Body of pancreas (tissue), 4 donors: ENCODE results near the gene AURKAIP1.

Experiments used
- POLR2A ChIP-seq, 3 donors: fragments of 450-650 bp; IDR thresholded peaks; one replicate each; pipeline ENCODE4 v1.6.1; 2016; ENCODE audit warnings: antibody characterized with exemption in 3 of 3, mild to moderate bottlenecking in 2 of 3
- TF ChIP-seq, protein P1 (sequence below), 7 experiments: fragments of 450-650 bp in 4 of 7; fragments of 200-600 bp in 3 of 7; sonication (generic) in 3 of 7; IDR thresholded peaks; one replicate each; pipeline ENCODE4 v1.5.1; 2016 to 2019; ENCODE audit warnings: antibody characterized with exemption in 7 of 7

DNA sequence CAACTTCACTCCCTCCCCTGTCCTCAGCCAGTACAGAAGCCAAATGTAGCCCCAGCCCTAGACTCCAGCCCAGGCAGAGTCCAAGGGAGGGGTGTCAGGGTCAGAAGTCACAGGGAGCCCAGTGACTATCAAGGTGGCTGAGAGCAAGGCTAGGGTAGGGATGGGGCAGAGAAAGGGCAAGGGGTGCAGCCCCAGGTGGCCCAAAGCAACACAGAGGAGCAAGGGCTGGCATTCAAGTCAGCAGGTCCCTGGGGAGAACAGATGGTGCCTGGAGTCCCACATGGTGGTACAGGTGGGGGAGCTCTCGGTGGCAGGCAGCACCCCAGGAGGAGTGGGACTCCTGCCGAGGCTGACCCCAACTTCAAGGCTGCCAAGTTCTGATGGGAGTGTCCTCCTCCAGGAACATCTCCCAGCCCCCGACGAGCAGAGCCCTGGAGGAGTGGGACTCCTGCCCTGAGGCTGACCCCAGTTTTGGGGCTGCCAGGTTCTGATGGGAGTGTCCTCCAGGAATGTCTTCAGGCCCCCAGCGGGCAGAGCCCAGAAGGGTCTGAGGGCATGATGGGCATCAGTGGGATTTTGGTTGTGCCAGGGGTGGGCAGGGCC, 22.1 kb downstream of the AURKAIP1 start:
- TF ChIP-seq POLR2A (IDR thresholded peaks at IDR 0.05): no peak
- TF ChIP-seq, protein P1, sequence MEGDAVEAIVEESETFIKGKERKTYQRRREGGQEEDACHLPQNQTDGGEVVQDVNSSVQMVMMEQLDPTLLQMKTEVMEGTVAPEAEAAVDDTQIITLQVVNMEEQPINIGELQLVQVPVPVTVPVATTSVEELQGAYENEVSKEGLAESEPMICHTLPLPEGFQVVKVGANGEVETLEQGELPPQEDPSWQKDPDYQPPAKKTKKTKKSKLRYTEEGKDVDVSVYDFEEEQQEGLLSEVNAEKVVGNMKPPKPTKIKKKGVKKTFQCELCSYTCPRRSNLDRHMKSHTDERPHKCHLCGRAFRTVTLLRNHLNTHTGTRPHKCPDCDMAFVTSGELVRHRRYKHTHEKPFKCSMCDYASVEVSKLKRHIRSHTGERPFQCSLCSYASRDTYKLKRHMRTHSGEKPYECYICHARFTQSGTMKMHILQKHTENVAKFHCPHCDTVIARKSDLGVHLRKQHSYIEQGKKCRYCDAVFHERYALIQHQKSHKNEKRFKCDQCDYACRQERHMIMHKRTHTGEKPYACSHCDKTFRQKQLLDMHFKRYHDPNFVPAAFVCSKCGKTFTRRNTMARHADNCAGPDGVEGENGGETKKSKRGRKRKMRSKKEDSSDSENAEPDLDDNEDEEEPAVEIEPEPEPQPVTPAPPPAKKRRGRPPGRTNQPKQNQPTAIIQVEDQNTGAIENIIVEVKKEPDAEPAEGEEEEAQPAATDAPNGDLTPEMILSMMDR (IDR thresholded peaks at IDR 0.05): no peak
